Tibial nerve (tissue), 4 donors: ENCODE results near the gene MSI2. TPM values are rescaled to one million over a fixed set of nuclear protein-coding genes. Genes with fewer than 3 reads are reported as not detected.

ENCODE experiments used
- DNase-seq, 2 donors: peaks; one replicate each; pipeline ENCODE4 v3.0.0-alpha.2; 2019; ENCODE audit warnings: low spot score in 2 of 2
- H3K27ac ChIP-seq, 4 donors: fragments of 200-600 bp; sonication (generic) in 3 of 4; one replicate each; pipeline ENCODE4 v1.5.1; 2017 to 2019; ENCODE audit warnings: mild to moderate bottlenecking in 1 of 4
- H3K27me3 ChIP-seq, 2 donors: fragments of 200-600 bp; sonication (generic) in 1 of 2; one replicate each; pipeline versions ENCODE4 v1.5.1 to v1.6.0; 2017 to 2019
- H3K36me3 ChIP-seq, 3 donors: fragments of 200-600 bp; sonication (generic); one replicate each; pipeline ENCODE4 v1.5.1; 2018 to 2019
- H3K4me1 ChIP-seq, 4 donors: fragments of 200-600 bp; sonication (generic) in 3 of 4; one replicate each; pipeline ENCODE4 v1.5.1; 2017 to 2019
- H3K4me3 ChIP-seq, 4 donors: fragments of 200-600 bp; sonication (generic) in 3 of 4; one replicate each; pipeline ENCODE4 v1.5.1; 2017 to 2019; ENCODE audit warnings: mild to moderate bottlenecking in 1 of 4, moderate library complexity in 1 of 4
- H3K9me3 ChIP-seq, 4 donors: fragments of 200-600 bp; sonication (generic) in 3 of 4; one replicate each; pipeline ENCODE4 v1.5.1; 2017 to 2019
- CTCF ChIP-seq, 5 experiments: fragments of 200-600 bp in 3 of 5; fragments of 450-650 bp in 2 of 5; sonication (generic) in 3 of 5; IDR thresholded peaks; one replicate each; pipeline ENCODE4 v1.5.1; 2016 to 2019; ENCODE audit warnings: antibody characterized with exemption in 5 of 5, mild to moderate bottlenecking in 3 of 5, moderate library complexity in 2 of 5
- EP300 ChIP-seq, 2 donors: sonication (generic); formaldehyde crosslinking; IDR thresholded peaks; one replicate each; pipeline ENCODE4 v1.6.1; 2017; ENCODE audit warnings: antibody characterized with exemption in 2 of 2, mild to moderate bottlenecking in 1 of 2
- POLR2A ChIP-seq, 2 donors: fragments of 450-650 bp; IDR thresholded peaks; one replicate each; pipeline ENCODE4 v1.6.1; 2017; ENCODE audit warnings: antibody characterized with exemption in 2 of 2, mild to moderate bottlenecking in 2 of 2, moderate library complexity in 2 of 2
- WGBS, 2 donors: methylation state at CpG; one replicate each; pipeline ENCODE4 v1.1.5; 2018; 5-methylcytosine and 5-hydroxymethylcytosine counted together
- total RNA-seq, 4 donors: library from RNA; depleted of rRNA; stranded (reverse); fragments of >200 nt; gene quantifications; one replicate each; pipeline ENCODE4 v1.1.0, GENCODE V29; 2016

MSI2 gene
- total RNA-seq, 4 donors from 2014 or later: 11.5 to 18.3 (median 14.2) TPM

- no peaks in the 10 kb centered on the region for H3K27me3 ChIP-seq
- TF ChIP-seq EP300 (IDR thresholded peaks at IDR 0.05) (no peak), CTCF (IDR thresholded peaks at IDR 0.05) (no peak), POLR2A (IDR thresholded peaks at IDR 0.05) (no peak)
- peaks cover 0 to 29% (median 5%) of the 10 kb centered on the region in 4 donors for H3K4me1 ChIP-seq
- WGBS, 2 donors: 78 to 90% methylated on average over 6 of the region's 6 CpGs
- DNase-seq: no peak
- no peaks in the 10 kb centered on the region for H3K9me3 ChIP-seq
- no peak overlapping the region for H3K27ac ChIP-seq
- no peak overlapping the region for H3K4me3 ChIP-seq
- no peaks in the 10 kb centered on the region for H3K36me3 ChIP-seq
Measured at GRCh38 chr17:57667461-57667923, 411.2 kb downstream of the MSI2 start.

GRCh38 chr17:57668332-57668731 lies 412.0 kb downstream of the MSI2 start:
- Histone ChIP-seq H3K4me3 (no peak overlapping the region), H3K27ac (no peak overlapping the region), H3K4me1 (peaks cover 0 to 21% (median 4%) of the 10 kb centered on the region in 4 donors), H3K27me3 (no peaks in the 10 kb centered on the region), H3K9me3 (no peaks in the 10 kb centered on the region), H3K36me3 (no peaks in the 10 kb centered on the region)
- TF ChIP-seq POLR2A (IDR thresholded peaks at IDR 0.05): no peak
- TF ChIP-seq EP300 (IDR thresholded peaks at IDR 0.05): no peak
- TF ChIP-seq CTCF (IDR thresholded peaks at IDR 0.05): no peak
- DNase-seq: no peak
- WGBS, 2 donors: 75 to 98% methylated on average over 3 of the region's 3 CpGs

- Histone ChIP-seq H3K36me3 (peaks cover 0 to 2% (median 0%) of the 10 kb centered on the region in 3 donors), H3K9me3 (no peaks in the 10 kb centered on the region), H3K27me3 (no peaks in the 10 kb centered on the region), H3K27ac (no peak overlapping the region), H3K4me3 (no peak overlapping the region), H3K4me1 (peaks cover 0 to 10% (median 3%) of the 10 kb centered on the region in 4 donors)
- 77 to 90% methylated on average over 10 of the region's 10 CpGs for WGBS, 2 donors
- TF ChIP-seq CTCF (IDR thresholded peaks at IDR 0.05) (no peak), EP300 (IDR thresholded peaks at IDR 0.05) (no peak), POLR2A (IDR thresholded peaks at IDR 0.05) (no peak)
- no peak for DNase-seq
Measured at GRCh38 chr17:57669671-57670529, 413.6 kb downstream of the MSI2 start.

- DNase-seq: no peak
- WGBS, 2 donors: 79 to 86% methylated on average over 8 of the region's 8 CpGs
- Histone ChIP-seq H3K9me3 (no peaks in the 10 kb centered on the region), H3K36me3 (peaks cover 0 to 9% (median 0%) of the 10 kb centered on the region in 3 donors), H3K4me1 (peaks cover 0 to 10% (median 3%) of the 10 kb centered on the region in 4 donors), H3K4me3 (no peak overlapping the region), H3K27ac (no peak overlapping the region), H3K27me3 (no peaks in the 10 kb centered on the region)
- TF ChIP-seq EP300 (IDR thresholded peaks at IDR 0.05): no peak
- no peak for TF ChIP-seq POLR2A (IDR thresholded peaks at IDR 0.05)
Measured at GRCh38 chr17:57670769-57671569, 414.6 kb downstream of the MSI2 start.

GRCh38 chr17:57671667-57672632 lies 415.6 kb downstream of the MSI2 start:
- Histone ChIP-seq H3K4me3 (no peak overlapping the region), H3K9me3 (no peaks in the 10 kb centered on the region), H3K4me1 (peaks cover 0 to 10% (median 3%) of the 10 kb centered on the region in 4 donors), H3K36me3 (peaks cover 0 to 9% (median 0%) of the 10 kb centered on the region in 3 donors), H3K27me3 (no peaks in the 10 kb centered on the region), H3K27ac (no peak overlapping the region)
- 31 to 34% methylated on average over 18 to 21 of the region's 21 CpGs for WGBS, 2 donors
- peak; percentile 87 to 94 (median 90) for TF ChIP-seq CTCF (IDR thresholded peaks at IDR 0.05)
- TF ChIP-seq POLR2A (IDR thresholded peaks at IDR 0.05): no peak
- TF ChIP-seq EP300 (IDR thresholded peaks at IDR 0.05): no peak
- DNase-seq: peak; percentile 48 to 57
